Measurements from ENCODE around the gene PLEKHG3. TPM values are rescaled to one million over a fixed set of nuclear protein-coding genes. Genes with fewer than 3 reads are reported as not detected.

The PLEKHG3 gene
- total and polyA plus RNA-seq, 2 of the 13 experiments (the other 11 are each of a cell fraction or from before 2014, with no cell fraction given): 7.1 to 9.8 TPM

DNA sequence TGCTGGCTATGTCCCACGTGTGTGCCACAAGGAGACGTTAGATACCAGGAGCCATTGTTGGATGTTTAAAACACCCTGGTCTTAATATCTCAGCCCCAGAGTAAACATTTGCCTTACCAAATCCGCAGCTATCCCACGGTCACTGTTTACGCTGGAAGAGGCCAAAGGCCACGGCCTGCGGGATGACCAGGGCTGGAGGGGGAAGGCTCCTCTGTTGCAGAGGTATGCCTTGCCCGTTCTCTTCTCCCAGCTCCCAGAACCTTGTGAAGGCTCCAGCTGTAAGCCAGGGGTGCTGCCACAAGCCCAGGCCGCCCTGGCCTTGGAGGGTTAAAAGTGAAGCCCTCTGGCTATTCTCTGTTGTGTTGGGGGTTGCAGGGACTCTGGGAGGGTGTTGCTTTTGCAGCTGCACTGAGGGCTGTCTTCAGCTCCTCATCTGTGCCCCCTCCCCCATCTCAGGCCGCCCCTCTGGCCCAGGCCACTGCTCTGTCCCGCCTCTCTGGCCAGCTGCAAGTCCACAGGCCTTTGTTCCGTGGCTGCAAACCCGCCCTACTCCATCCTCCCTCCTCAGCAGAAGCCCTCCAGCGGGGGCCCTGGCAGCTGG, 2.5 kb downstream of the PLEKHG3 start (continued):
- TF ChIP-seq, protein P1, sequence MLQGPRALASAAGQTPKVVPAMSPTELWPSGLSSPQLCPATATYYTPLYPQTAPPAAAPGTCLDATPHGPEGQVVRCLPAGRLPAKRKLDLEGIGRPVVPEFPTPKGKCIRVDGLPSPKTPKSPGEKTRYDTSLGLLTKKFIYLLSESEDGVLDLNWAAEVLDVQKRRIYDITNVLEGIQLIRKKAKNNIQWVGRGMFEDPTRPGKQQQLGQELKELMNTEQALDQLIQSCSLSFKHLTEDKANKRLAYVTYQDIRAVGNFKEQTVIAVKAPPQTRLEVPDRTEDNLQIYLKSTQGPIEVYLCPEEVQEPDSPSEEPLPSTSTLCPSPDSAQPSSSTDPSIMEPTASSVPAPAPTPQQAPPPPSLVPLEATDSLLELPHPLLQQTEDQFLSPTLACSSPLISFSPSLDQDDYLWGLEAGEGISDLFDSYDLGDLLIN (CRISPR knock-in tag; IDR thresholded peaks at IDR 0.05; ENCODE audit: borderline replicate concordance): no peak
- TF ChIP-seq HNF4A (CRISPR knock-in tag; IDR thresholded peaks at IDR 0.05) (peak; percentile 81), ZNF891 (CRISPR knock-in tag; IDR thresholded peaks at IDR 0.05) (no peak), ZNF224 (CRISPR knock-in tag; IDR thresholded peaks at IDR 0.05) (no peak), ZBTB2 (CRISPR knock-in tag; IDR thresholded peaks at IDR 0.05; ENCODE audit: low read depth) (peak; percentile 7; the same call in 1 of the 2 replicates), TFDP1 (CRISPR knock-in tag; IDR thresholded peaks at IDR 0.05; ENCODE audit: borderline replicate concordance) (no peak), LCORL (IDR thresholded peaks at IDR 0.05) (no peak), LCORL (CRISPR knock-in tag; IDR thresholded peaks at IDR 0.05) (peak; percentile 87), KLF16 (CRISPR knock-in tag; IDR thresholded peaks at IDR 0.05) (0 out of 4 replicates have a peak, but pooled peaks of 1 of the 2 experiments have one; percentile 30), HNRNPH1 (optimal IDR thresholded peaks at IDR 0.05; ENCODE audit: low read depth, low read length) (no peak), SNRNP70 (IDR thresholded peaks at IDR 0.05; ENCODE audit: low read depth, low read length) (no peak), NR2F6 (IDR thresholded peaks at IDR 0.05) (peak; percentile 93), NR2F6 (CRISPR knock-in tag; IDR thresholded peaks at IDR 0.05) (peak; percentile 96), ZNF619 (CRISPR knock-in tag; IDR thresholded peaks at IDR 0.05) (no peak), KAT8 (CRISPR knock-in tag; IDR thresholded peaks at IDR 0.05) (no peak), MLXIP (CRISPR knock-in tag; IDR thresholded peaks at IDR 0.05; ENCODE audit: borderline replicate concordance) (no peak), SRY (CRISPR knock-in tag; IDR thresholded peaks at IDR 0.05) (no peak), NFE2L1 (CRISPR knock-in tag; IDR thresholded peaks at IDR 0.05; ENCODE audit: borderline replicate concordance) (no peak), ZNF331 (CRISPR knock-in tag; IDR thresholded peaks at IDR 0.05) (peak; percentile 73; the same call in 1 of the 2 replicates), MXI1 (IDR thresholded peaks at IDR 0.05; ENCODE audit: borderline replicate concordance, low read depth, low read length) (no peak), ZNF557 (CRISPR knock-in tag; IDR thresholded peaks at IDR 0.05) (no peak), ZNF546 (CRISPR knock-in tag; conservative IDR thresholded peaks at IDR 0.05) (no peak), HNF4G (IDR thresholded peaks at IDR 0.05; ENCODE audit: borderline replicate concordance, low read depth, low read length) (peak; percentile 70), HNF4G (CRISPR knock-in tag; IDR thresholded peaks at IDR 0.05; ENCODE audit: borderline replicate concordance, low read depth) (peak; percentile 61; the same call in 1 of the 2 replicates), KDM5B (CRISPR knock-in tag; IDR thresholded peaks at IDR 0.05; ENCODE audit: borderline replicate concordance) (peak; percentile 39; the same call in 1 of the 2 replicates), NFRKB (IDR thresholded peaks at IDR 0.05) (no peak), HOXA3 (CRISPR knock-in tag; IDR thresholded peaks at IDR 0.05) (peak; percentile 33; the same call in 1 of the 2 replicates)
